ENCODE data around the gene LILRB2.
A peak's percentile ranks its signal among the peaks of the same experiment; 100 is the strongest.
"Not testable (repeated sequence)": the region's sequence is repeated elsewhere in the genome, so short reads cannot be mapped to it uniquely, and the experiment has no call there.

LILRB2 gene

GRCh38 chr19:54281007-54281728 is at the start of gene LILRB2:
Gene LILRB2, minus strand, starts transcription at chr19:54281110. Its CDS starts 614 bp downstream, at chr19:54280496.
- no peak for TF ChIP-seq CTCF (IDR thresholded peaks at IDR 0.05; ENCODE audit: low read depth, low read length)
- H3K4me3 ChIP-seq (replicated peaks in 1 of 2; ENCODE audit: low read depth in 2 of 2, low read length in 2 of 2) = no peak within 1 kb of the TSS
- no peak for DNase-seq (ENCODE audit: low read depth in 2 of 2)

GRCh38 chr19:54329476-54330165 is 48.7 kb upstream of the LILRB2 start:
- DNase-seq (ENCODE audit: low read depth in 2 of 2) = no peak
- TF ChIP-seq CTCF (IDR thresholded peaks at IDR 0.05; ENCODE audit: low read depth, low read length) = no peak
- H3K4me3 ChIP-seq (replicated peaks in 1 of 2; ENCODE audit: low read depth in 2 of 2, low read length in 2 of 2) = no peak overlapping the region

GRCh38 chr19:54328781-54329180 is 47.9 kb upstream of the LILRB2 start:
- not testable (repeated sequence) for H3K4me3 ChIP-seq (replicated peaks in 1 of 2; ENCODE audit: low read depth in 2 of 2, low read length in 2 of 2); DNase-seq (ENCODE audit: low read depth in 2 of 2)

GRCh38 chr19:54325631-54326030 is 44.7 kb upstream of the LILRB2 start:
- no peak for DNase-seq (ENCODE audit: low read depth in 2 of 2)
- TF ChIP-seq CTCF (IDR thresholded peaks at IDR 0.05; ENCODE audit: low read depth, low read length) = no peak
- H3K4me3 ChIP-seq (replicated peaks in 1 of 2; ENCODE audit: low read depth in 2 of 2, low read length in 2 of 2) = no peak overlapping the region

- H3K4me3 ChIP-seq (replicated peaks in 1 of 2; ENCODE audit: low read depth in 2 of 2, low read length in 2 of 2) = no peak overlapping the region
- DNase-seq (ENCODE audit: low read depth in 2 of 2) = peak; percentile 48 to 59
- peak; percentile 90 for TF ChIP-seq CTCF (IDR thresholded peaks at IDR 0.05; ENCODE audit: low read depth, low read length)
Observed at GRCh38 chr19:54325194-54325621, 44.3 kb upstream of the LILRB2 start.

GRCh38 chr19:54324071-54324470 is 43.2 kb upstream of the LILRB2 start:
- DNase-seq (ENCODE audit: low read depth in 2 of 2) = no peak
- no peak for TF ChIP-seq CTCF (IDR thresholded peaks at IDR 0.05; ENCODE audit: low read depth, low read length)
- no peak overlapping the region for H3K4me3 ChIP-seq (replicated peaks in 1 of 2; ENCODE audit: low read depth in 2 of 2, low read length in 2 of 2)

- H3K4me3 ChIP-seq (replicated peaks in 1 of 2; ENCODE audit: low read depth in 2 of 2, low read length in 2 of 2); DNase-seq (ENCODE audit: low read depth in 2 of 2): not testable (repeated sequence)
Observed at GRCh38 chr19:54322934-54323333, 42.0 kb upstream of the LILRB2 start.

- DNase-seq (ENCODE audit: low read depth in 2 of 2); H3K4me3 ChIP-seq (replicated peaks in 1 of 2; ENCODE audit: low read depth in 2 of 2, low read length in 2 of 2): not testable (repeated sequence)
Observed at GRCh38 chr19:54322295-54322694, 41.4 kb upstream of the LILRB2 start.
